Measurements from ENCODE around the gene ZNF280B. TPM values are rescaled to one million over a fixed set of nuclear protein-coding genes. Genes with fewer than 3 reads are reported as not detected.

ZNF280B gene
- polyA plus RNA-seq, 1 of the 3 experiments (the other 2 are of a cell fraction), result 0.82 TPM

DNA sequence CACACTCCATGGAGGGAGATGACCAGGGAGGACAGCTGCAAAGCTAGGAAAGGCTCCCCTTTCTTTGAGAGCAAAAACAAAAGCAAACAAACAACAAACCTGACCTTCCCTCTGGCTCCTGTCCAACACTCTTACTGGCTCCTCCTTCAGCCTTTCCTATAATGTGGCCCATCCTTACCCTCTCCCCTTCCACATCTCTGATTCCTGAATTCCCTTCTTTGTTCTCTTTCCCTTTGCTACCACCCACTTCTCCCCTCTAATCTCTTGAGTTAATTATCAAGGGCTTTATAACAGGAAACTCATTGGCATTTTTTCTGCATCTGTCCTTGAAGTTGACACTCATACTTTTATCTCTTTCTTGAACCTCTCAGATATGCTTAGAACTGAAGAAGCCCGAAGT lies 56.3 kb downstream of the ZNF280B start:
- no peaks in the 10 kb centered on the region; a peak in 1 of 4 replicates for H3K4me1 ChIP-seq (ENCODE audit: control insufficient read depth in 1 of 2, insufficient read depth in 2 of 2, low read depth in 1 of 2, low read length in 1 of 2)
- ChIA-PET CTCF (interaction anchor here (0.6 to 2.2 kb wide), 2 partner anchors 11 to 281 kb away, joined by 3 to 13 read pairs; no protein-coding TSS in a partner anchor), POLR2A (no interaction called here)
- no peaks in the 10 kb centered on the region for H3K9me2 ChIP-seq
- no peaks in the 10 kb centered on the region for H3F3A ChIP-seq (replicated peaks; ENCODE audit: insufficient read depth)
- H3K4me2 ChIP-seq, result no peak overlapping the region
- 14% methylated on average over 1 of the region's 1 CpG for WGBS (ENCODE audit: low lambda C conversion rate)
- no peak overlapping the region for H2AFZ ChIP-seq (ENCODE audit: low read depth)
- H3K9me3 ChIP-seq, result no peaks in the 10 kb centered on the region
- no peak for DNase-seq
- no peaks in the 10 kb centered on the region for H3K79me2 ChIP-seq (ENCODE audit: insufficient read depth)
- H3K36me3 ChIP-seq (replicated peaks in 1 of 2; ENCODE audit: control insufficient read depth in 1 of 2, insufficient read depth in 2 of 2, low read length in 1 of 2), result no peaks in the 10 kb centered on the region
- TF ChIP-seq MXI1 (IDR thresholded peaks at IDR 0.05; ENCODE audit: low read depth, low read length), result no peak
- peaks cover 4% of the 10 kb centered on the region; the same call in 1 of the 2 replicates for H3K27me3 ChIP-seq (ENCODE audit: insufficient read depth)
- H3K27ac ChIP-seq (ENCODE audit: low read depth in 2 of 2, low read length in 1 of 2), result no peak overlapping the region
- no peaks in the 10 kb centered on the region for H4K20me1 ChIP-seq (ENCODE audit: insufficient read depth)
- no peak overlapping the region for H3K9ac ChIP-seq
- H3K4me3 ChIP-seq (ENCODE audit: low read depth in 2 of 2, low read length in 1 of 2), result no peak overlapping the region

- H3F3A ChIP-seq (replicated peaks; ENCODE audit: insufficient read depth), result no peaks in the 10 kb centered on the region
- no peak overlapping the region for H3K9ac ChIP-seq
- no peak overlapping the region for H3K27ac ChIP-seq (ENCODE audit: low read depth in 2 of 2, low read length in 1 of 2)
- 12% methylated on average over 2 of the region's 4 CpGs for WGBS (ENCODE audit: low lambda C conversion rate)
- no peak for DNase-seq
- H3K9me3 ChIP-seq, result no peaks in the 10 kb centered on the region
- TF ChIP-seq, protein P1, sequence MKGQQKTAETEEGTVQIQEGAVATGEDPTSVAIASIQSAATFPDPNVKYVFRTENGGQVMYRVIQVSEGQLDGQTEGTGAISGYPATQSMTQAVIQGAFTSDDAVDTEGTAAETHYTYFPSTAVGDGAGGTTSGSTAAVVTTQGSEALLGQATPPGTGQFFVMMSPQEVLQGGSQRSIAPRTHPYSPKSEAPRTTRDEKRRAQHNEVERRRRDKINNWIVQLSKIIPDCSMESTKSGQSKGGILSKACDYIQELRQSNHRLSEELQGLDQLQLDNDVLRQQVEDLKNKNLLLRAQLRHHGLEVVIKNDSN (IDR thresholded peaks at IDR 0.05; ENCODE audit: borderline replicate concordance, low read depth), result no peak
- no peak for TF ChIP-seq JUND (IDR thresholded peaks at IDR 0.05)
- no peak for TF ChIP-seq MXI1 (IDR thresholded peaks at IDR 0.05; ENCODE audit: low read depth, low read length)
- TF ChIP-seq TCF12 (IDR thresholded peaks at IDR 0.05), result no peak
- no peak overlapping the region for H3K4me2 ChIP-seq
- ChIA-PET CTCF (interaction anchor here (0.6 to 2.7 kb wide), 7 partner anchors 11 to 409 kb away, joined by 3 to 13 read pairs (median 3); no protein-coding TSS in a partner anchor), POLR2A (no interaction called here)
- no peaks in the 10 kb centered on the region for H3K79me2 ChIP-seq (ENCODE audit: insufficient read depth)
- no peaks in the 10 kb centered on the region; a peak in 1 of 4 replicates for H3K4me1 ChIP-seq (ENCODE audit: control insufficient read depth in 1 of 2, insufficient read depth in 2 of 2, low read depth in 1 of 2, low read length in 1 of 2)
- H4K20me1 ChIP-seq (ENCODE audit: insufficient read depth), result no peaks in the 10 kb centered on the region
- H3K27me3 ChIP-seq (ENCODE audit: insufficient read depth), result peaks cover 4% of the 10 kb centered on the region; the same call in 1 of the 2 replicates
- H2AFZ ChIP-seq (ENCODE audit: low read depth), result no peak overlapping the region
- no peak overlapping the region for H3K4me3 ChIP-seq (ENCODE audit: low read depth in 2 of 2, low read length in 1 of 2)
- H3K9me2 ChIP-seq, result no peaks in the 10 kb centered on the region
- no peaks in the 10 kb centered on the region for H3K36me3 ChIP-seq (replicated peaks in 1 of 2; ENCODE audit: control insufficient read depth in 1 of 2, insufficient read depth in 2 of 2, low read length in 1 of 2)
These were observed 58.2 kb downstream of the ZNF280B start for GRCh38 chr22:22450343-22450839.

- H3K36me3 ChIP-seq (replicated peaks in 1 of 2; ENCODE audit: control insufficient read depth in 1 of 2, insufficient read depth in 2 of 2, low read length in 1 of 2), result no peaks in the 10 kb centered on the region
- H3F3A ChIP-seq (replicated peaks; ENCODE audit: insufficient read depth), result no peaks in the 10 kb centered on the region
- TF ChIP-seq TAF1 (IDR thresholded peaks at IDR 0.05; ENCODE audit: borderline replicate concordance, low read depth, low read length), result no peak
- TF ChIP-seq TCF12 (IDR thresholded peaks at IDR 0.05), result no peak
- no peak for TF ChIP-seq NRF1 (IDR thresholded peaks at IDR 0.05; ENCODE audit: low read depth, low read length)
- TF ChIP-seq MEF2A (IDR thresholded peaks at IDR 0.05; ENCODE audit: borderline replicate concordance, low read depth), result no peak
- no peak for TF ChIP-seq TEAD4 (IDR thresholded peaks at IDR 0.05; ENCODE audit: borderline replicate concordance, insufficient read depth)
- TF ChIP-seq GABPA (IDR thresholded peaks at IDR 0.05; ENCODE audit: low read depth), result no peak
- TF ChIP-seq FOXJ3 (CRISPR knock-in tag; IDR thresholded peaks at IDR 0.05), result no peak
- TF ChIP-seq, protein P2, sequence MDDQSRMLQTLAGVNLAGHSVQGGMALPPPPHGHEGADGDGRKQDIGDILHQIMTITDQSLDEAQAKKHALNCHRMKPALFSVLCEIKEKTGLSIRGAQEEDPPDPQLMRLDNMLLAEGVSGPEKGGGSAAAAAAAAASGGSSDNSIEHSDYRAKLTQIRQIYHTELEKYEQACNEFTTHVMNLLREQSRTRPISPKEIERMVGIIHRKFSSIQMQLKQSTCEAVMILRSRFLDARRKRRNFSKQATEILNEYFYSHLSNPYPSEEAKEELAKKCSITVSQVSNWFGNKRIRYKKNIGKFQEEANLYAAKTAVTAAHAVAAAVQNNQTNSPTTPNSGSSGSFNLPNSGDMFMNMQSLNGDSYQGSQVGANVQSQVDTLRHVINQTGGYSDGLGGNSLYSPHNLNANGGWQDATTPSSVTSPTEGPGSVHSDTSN (IDR thresholded peaks at IDR 0.05), result no peak
- no peak for TF ChIP-seq MXI1 (IDR thresholded peaks at IDR 0.05; ENCODE audit: low read depth, low read length)
- no peak for TF ChIP-seq RAD21 (IDR thresholded peaks at IDR 0.05; ENCODE audit: low read length)
- no peak for TF ChIP-seq RFX5 (IDR thresholded peaks at IDR 0.05; ENCODE audit: low read length)
- no peak for TF ChIP-seq YY1 (IDR thresholded peaks at IDR 0.05; ENCODE audit: low read depth)
- TF ChIP-seq RXRA (IDR thresholded peaks at IDR 0.05; ENCODE audit: borderline replicate concordance, low read depth), result no peak
- no peak for TF ChIP-seq JUND (IDR thresholded peaks at IDR 0.05)
- no peak for TF ChIP-seq SMC3 (IDR thresholded peaks at IDR 0.05; ENCODE audit: low read depth, low read length)
- WGBS (ENCODE audit: low lambda C conversion rate), result 25% methylated on average over 1 of the region's 1 CpG
- H3K9ac ChIP-seq, result no peak overlapping the region
- no peak overlapping the region for H2AFZ ChIP-seq (ENCODE audit: low read depth)
- H3K9me2 ChIP-seq, result no peaks in the 10 kb centered on the region
- peaks cover 4% of the 10 kb centered on the region; the same call in 1 of the 2 replicates for H3K27me3 ChIP-seq (ENCODE audit: insufficient read depth)
- no peak overlapping the region for H3K4me3 ChIP-seq (ENCODE audit: low read depth in 2 of 2, low read length in 1 of 2)
- POLR2A ChIA-PET, result no interaction called here
- H3K4me2 ChIP-seq, result no peak overlapping the region
- H3K9me3 ChIP-seq, result no peaks in the 10 kb centered on the region
- H3K4me1 ChIP-seq (ENCODE audit: control insufficient read depth in 1 of 2, insufficient read depth in 2 of 2, low read depth in 1 of 2, low read length in 1 of 2), result no peaks in the 10 kb centered on the region; a peak in 1 of 4 replicates
- no peaks in the 10 kb centered on the region for H3K79me2 ChIP-seq (ENCODE audit: insufficient read depth)
- no peaks in the 10 kb centered on the region for H4K20me1 ChIP-seq (ENCODE audit: insufficient read depth)
- no peak for DNase-seq
- CTCF ChIA-PET, result interaction anchor here (0.6 to 3.9 kb wide), 9 partner anchors 13 to 409 kb away, joined by 3 to 17 read pairs (median 4); partner anchors contain the start of gene PRAME
- no peak overlapping the region for H3K27ac ChIP-seq (ENCODE audit: low read depth in 2 of 2, low read length in 1 of 2)
These were observed 58.7 kb downstream of the ZNF280B start for GRCh38 chr22:22449819-22450218.

Measured in SK-N-SH (cell line).